Activated naive CD4-positive, alpha-beta T cell treated with anti-CD3 and anti-CD28 coated beads, Interleukin-2, amount 50 U/mL, for 24 hours (primary cell): ENCODE results near the gene PPP1R12B.
"Not testable (repeated sequence)": the region's sequence is repeated elsewhere in the genome, so short reads cannot be mapped to it uniquely, and the experiment has no call there.

ENCODE experiments used
- H3K27ac Mint-ChIP-seq: one replicate; pipeline ENCODE4 v1.8.0; 2021; ENCODE audit warnings: mild to moderate bottlenecking, mixed read lengths
- H3K27me3 Mint-ChIP-seq: one replicate; pipeline ENCODE4 v1.8.0; 2021; ENCODE audit warnings: mixed read lengths
- H3K36me3 Mint-ChIP-seq: one replicate; pipeline ENCODE4 v1.8.0; 2021; ENCODE audit warnings: mixed read lengths
- H3K4me1 Mint-ChIP-seq: one replicate; pipeline ENCODE4 v1.8.0; 2021; ENCODE audit warnings: mixed read lengths
- H3K4me3 Mint-ChIP-seq: one replicate; pipeline ENCODE4 v1.8.0; 2021; ENCODE audit warnings: mild to moderate bottlenecking, mixed read lengths
- H3K9me3 Mint-ChIP-seq: one replicate; pipeline ENCODE4 v1.8.0; 2021; ENCODE audit warnings: mixed read lengths

The PPP1R12B gene

GRCh38 chr1:202517146-202517545, 168.6 kb downstream of the PPP1R12B start:
- not testable (repeated sequence) for H3K9me3 Mint-ChIP-seq, H3K4me1 Mint-ChIP-seq, H3K27ac Mint-ChIP-seq, H3K4me3 Mint-ChIP-seq, H3K27me3 Mint-ChIP-seq
- peaks cover 21% of the 10 kb centered on the region for H3K36me3 Mint-ChIP-seq

- not testable (repeated sequence) for H3K27me3 Mint-ChIP-seq
- peaks cover 21% of the 10 kb centered on the region for H3K36me3 Mint-ChIP-seq
Measured at GRCh38 chr1:202518180-202518579, 169.7 kb downstream of the PPP1R12B start.

DNA sequence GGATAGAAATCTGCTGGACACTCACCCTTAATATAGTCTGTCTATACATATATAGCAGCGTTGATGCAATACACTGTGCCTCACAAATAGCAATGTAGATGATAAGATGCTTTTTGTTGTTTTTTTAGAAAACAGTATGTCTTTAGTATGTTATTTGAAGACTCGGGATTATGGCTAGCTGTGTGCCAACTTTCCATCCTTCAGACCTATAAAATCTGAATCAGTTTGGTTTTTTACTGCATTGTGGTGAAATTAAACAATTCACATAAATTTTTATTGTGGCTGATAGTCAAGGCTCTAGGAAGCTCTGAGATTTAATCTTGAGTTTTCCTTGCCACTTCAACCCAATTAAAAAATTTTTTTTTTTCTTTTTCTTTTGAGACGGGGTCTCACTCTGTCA, 170.4 kb downstream of the PPP1R12B start:
- H3K36me3 Mint-ChIP-seq = peaks cover 23% of the 10 kb centered on the region
- H3K27me3 Mint-ChIP-seq, H3K4me1 Mint-ChIP-seq, H3K27ac Mint-ChIP-seq, H3K4me3 Mint-ChIP-seq, H3K9me3 Mint-ChIP-seq: not testable (repeated sequence)

More at GRCh38 chr1:202518180-202518579, 169.7 kb downstream of the PPP1R12B start:
- H3K4me1 Mint-ChIP-seq, H3K27ac Mint-ChIP-seq, H3K4me3 Mint-ChIP-seq, H3K9me3 Mint-ChIP-seq: not testable (repeated sequence)

DNA sequence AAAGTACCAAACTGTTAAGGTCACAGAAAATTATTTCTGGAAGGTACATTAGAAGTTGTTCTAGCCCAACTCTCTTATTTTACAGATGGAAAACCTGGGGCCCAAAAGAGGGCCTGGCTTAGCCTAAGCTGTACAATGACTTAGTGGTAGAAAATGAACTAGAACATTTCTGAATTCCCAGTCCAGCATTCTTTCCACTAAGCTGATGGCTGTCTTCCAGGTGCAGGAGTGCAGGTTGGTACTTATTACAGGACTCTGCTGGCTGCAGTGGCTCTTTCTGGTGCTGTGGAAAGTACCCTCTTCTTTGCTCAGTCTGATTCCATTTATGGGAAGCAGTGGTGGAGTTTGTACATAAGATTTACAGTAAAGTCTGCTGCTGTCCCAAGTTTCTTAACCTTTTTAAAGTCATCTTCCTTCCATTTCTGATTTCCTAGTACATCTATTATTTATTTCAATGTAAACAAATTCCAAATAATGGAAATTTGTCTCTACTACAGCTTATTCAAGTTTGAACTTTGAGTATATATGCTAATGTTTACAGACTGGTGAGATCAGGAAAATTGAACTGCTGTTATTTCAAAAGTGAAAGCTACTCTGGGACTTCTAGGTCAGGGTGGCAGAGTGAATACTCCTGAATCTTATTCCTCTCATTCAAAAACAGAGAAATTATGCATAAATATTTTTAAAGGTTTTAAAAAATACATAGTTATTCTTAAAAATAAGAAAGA, 171.8 kb downstream of the PPP1R12B start:
- not testable (repeated sequence) for H3K9me3 Mint-ChIP-seq, H3K4me3 Mint-ChIP-seq, H3K4me1 Mint-ChIP-seq, H3K27ac Mint-ChIP-seq, H3K27me3 Mint-ChIP-seq
- H3K36me3 Mint-ChIP-seq = peaks cover 16% of the 10 kb centered on the region

- H3K4me1 Mint-ChIP-seq, H3K27me3 Mint-ChIP-seq, H3K27ac Mint-ChIP-seq, H3K9me3 Mint-ChIP-seq, H3K4me3 Mint-ChIP-seq: not testable (repeated sequence)
- peaks cover 14% of the 10 kb centered on the region for H3K36me3 Mint-ChIP-seq
Measured at GRCh38 chr1:202520857-202521216, 172.3 kb downstream of the PPP1R12B start.

GRCh38 chr1:202521484-202521883, 173.0 kb downstream of the PPP1R12B start:
- not testable (repeated sequence) for H3K9me3 Mint-ChIP-seq, H3K27ac Mint-ChIP-seq, H3K4me1 Mint-ChIP-seq, H3K27me3 Mint-ChIP-seq, H3K4me3 Mint-ChIP-seq
- H3K36me3 Mint-ChIP-seq = peaks cover 15% of the 10 kb centered on the region

DNA sequence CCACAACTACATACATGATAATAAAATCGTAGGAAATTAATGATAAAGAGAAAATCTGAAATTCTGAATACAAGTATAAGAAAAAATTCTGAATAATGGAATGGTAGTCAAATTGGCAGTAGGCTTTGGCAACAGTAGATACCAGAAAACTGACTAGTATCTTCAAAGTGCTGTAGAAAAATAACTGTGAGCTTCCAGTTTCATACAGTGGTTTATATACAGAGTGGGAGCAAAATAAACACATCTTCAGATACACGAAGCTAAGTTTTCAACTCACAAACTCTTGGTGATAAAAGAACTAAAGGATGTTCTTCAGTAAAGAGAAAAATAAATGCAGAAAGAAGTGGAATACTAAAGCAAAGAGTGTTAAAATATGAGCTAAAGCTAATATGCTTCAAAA, 173.4 kb downstream of the PPP1R12B start:
- no peaks in the 10 kb centered on the region for H3K9me3 Mint-ChIP-seq
- H3K27ac Mint-ChIP-seq = no peak overlapping the region
- H3K36me3 Mint-ChIP-seq = peaks cover 15% of the 10 kb centered on the region
- H3K27me3 Mint-ChIP-seq = no peaks in the 10 kb centered on the region
- no peak overlapping the region for H3K4me3 Mint-ChIP-seq
- H3K4me1 Mint-ChIP-seq = no peaks in the 10 kb centered on the region

DNA sequence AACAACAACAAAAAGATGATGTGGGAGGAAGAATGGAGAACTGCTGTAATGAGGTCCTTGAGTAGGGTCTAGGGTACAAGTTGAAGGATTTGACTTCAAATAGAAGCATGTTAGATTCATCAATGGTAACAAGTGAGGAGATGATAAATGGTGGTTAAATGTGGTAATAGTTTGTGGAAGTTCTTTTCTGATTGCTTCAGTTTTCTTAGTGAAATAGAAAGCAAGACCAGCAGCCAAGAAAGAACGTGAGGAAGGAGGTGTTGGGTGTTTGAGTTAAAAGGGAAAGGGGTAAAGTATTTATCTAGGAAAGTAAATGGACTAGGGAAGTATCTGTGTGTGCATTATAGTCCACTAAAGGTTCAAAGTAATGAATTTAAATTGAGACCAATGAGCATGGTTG, 177.6 kb downstream of the PPP1R12B start:
- not testable (repeated sequence) for H3K27ac Mint-ChIP-seq, H3K9me3 Mint-ChIP-seq, H3K4me1 Mint-ChIP-seq, H3K27me3 Mint-ChIP-seq, H3K4me3 Mint-ChIP-seq
- peaks cover 14% of the 10 kb centered on the region for H3K36me3 Mint-ChIP-seq

DNA sequence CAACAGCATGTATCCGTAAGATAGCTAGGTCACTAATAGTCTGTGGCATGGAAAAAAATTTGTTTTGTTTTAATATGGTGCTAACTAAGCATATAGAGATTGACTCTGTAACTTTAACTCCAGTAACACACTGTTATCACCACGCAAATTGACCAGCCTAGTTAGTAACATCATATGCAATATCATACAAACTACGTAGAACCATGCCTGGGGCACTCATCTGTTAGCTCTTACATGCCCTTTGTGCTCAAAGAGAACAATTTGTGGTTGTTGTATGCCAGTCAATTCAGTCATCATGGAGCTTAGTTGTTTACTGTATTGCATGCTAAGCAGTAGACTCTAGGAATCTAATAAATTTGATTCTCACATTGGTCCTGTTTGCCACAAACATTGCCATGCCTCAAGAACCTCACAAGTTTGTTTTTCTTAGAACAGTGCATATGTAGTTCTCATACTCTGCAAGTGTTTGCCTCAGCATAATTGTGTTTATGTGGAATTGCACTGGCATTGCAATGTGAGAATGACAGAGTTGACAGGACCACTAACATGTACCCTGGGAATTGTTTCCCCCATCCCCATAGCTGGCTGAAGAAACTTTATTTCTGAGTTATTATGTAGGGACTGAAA, 179.7 kb downstream of the PPP1R12B start:
- not testable (repeated sequence) for H3K27me3 Mint-ChIP-seq, H3K36me3 Mint-ChIP-seq, H3K9me3 Mint-ChIP-seq, H3K4me1 Mint-ChIP-seq, H3K4me3 Mint-ChIP-seq, H3K27ac Mint-ChIP-seq

GRCh38 chr1:202530686-202531085, 182.2 kb downstream of the PPP1R12B start:
- H3K4me3 Mint-ChIP-seq, H3K9me3 Mint-ChIP-seq, H3K27me3 Mint-ChIP-seq, H3K4me1 Mint-ChIP-seq, H3K36me3 Mint-ChIP-seq: not testable (repeated sequence)
- H3K27ac Mint-ChIP-seq = peak overlapping the region; percentile 7

- no peak overlapping the region for H3K4me3 Mint-ChIP-seq
- H3K27me3 Mint-ChIP-seq = no peaks in the 10 kb centered on the region
- H3K9me3 Mint-ChIP-seq = no peaks in the 10 kb centered on the region
- peaks cover 5% of the 10 kb centered on the region for H3K4me1 Mint-ChIP-seq
- peaks cover 5% of the 10 kb centered on the region for H3K36me3 Mint-ChIP-seq
- H3K27ac Mint-ChIP-seq = no peak overlapping the region
Measured at GRCh38 chr1:202531472-202531811, 182.9 kb downstream of the PPP1R12B start.

DNA sequence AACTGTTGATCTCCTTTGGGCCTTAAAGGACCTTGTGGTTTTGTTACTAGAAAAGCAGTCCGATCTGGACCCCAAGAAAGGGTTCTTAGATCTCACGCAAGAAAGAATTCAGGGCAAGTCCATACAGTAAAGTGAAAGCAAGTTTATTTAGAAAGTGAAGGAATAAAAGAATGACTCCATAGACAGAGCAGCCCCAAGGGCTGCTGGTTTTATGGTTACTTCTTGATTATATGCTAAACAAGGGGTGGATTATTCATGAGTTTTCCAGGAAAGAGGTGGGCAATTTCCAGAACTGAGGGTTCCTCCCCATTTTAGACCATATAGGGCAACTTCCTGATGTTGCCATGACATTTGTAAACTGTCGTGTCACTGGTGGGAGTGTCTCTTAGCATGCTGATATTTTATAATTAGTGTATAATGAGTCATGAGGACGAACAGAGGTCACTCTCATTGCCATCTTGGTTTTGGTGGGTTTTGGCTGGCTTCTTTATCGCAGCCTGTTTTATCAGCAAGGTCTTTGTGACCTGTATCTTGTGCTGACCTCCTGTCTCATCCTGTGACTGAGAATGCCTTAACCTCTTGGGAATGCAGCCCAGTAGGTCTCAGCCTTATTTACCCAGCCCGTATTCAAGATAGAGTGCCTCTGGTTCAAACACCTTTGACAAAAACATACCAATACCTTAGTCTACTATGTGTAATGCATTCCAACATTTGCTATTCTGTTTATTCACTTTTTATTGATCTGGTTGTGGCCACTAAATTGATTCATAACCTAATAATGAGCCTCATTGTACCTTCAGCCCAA, 183.5 kb downstream of the PPP1R12B start:
- H3K27ac Mint-ChIP-seq, H3K9me3 Mint-ChIP-seq, H3K4me3 Mint-ChIP-seq, H3K4me1 Mint-ChIP-seq, H3K27me3 Mint-ChIP-seq, H3K36me3 Mint-ChIP-seq: not testable (repeated sequence)

DNA sequence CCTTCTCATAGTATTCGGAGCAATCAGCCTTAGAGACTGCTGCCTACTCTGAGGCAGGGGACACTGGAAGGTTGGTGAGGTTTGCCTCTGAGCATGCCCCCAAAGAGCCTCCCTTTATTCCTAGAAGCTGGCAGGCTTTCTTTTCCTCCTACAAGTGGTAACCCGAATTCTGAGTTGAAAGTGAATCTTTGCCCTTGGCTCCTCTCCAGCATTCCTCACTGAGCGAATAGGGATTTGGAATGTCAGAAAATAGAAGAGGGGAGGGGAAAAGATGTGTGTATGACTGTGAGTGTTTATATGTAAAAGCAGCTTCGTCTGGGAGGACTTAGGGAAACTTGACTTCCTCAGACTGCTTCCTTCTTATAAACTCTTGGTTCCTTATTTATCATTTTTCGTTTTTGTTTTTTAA, 190.7 kb downstream of the PPP1R12B start:
- not testable (repeated sequence) for H3K27ac Mint-ChIP-seq, H3K36me3 Mint-ChIP-seq, H3K27me3 Mint-ChIP-seq, H3K4me1 Mint-ChIP-seq, H3K9me3 Mint-ChIP-seq, H3K4me3 Mint-ChIP-seq

GRCh38 chr1:202539583-202539982, 191.1 kb downstream of the PPP1R12B start:
- H3K36me3 Mint-ChIP-seq, H3K4me1 Mint-ChIP-seq, H3K9me3 Mint-ChIP-seq, H3K27ac Mint-ChIP-seq, H3K4me3 Mint-ChIP-seq, H3K27me3 Mint-ChIP-seq: not testable (repeated sequence)

GRCh38 chr1:202540014-202540413, 191.5 kb downstream of the PPP1R12B start:
- no peaks in the 10 kb centered on the region for H3K27me3 Mint-ChIP-seq
- H3K4me3 Mint-ChIP-seq = no peak overlapping the region
- H3K9me3 Mint-ChIP-seq = no peaks in the 10 kb centered on the region
- H3K27ac Mint-ChIP-seq = no peak overlapping the region
- H3K36me3 Mint-ChIP-seq = peaks cover 5% of the 10 kb centered on the region
- H3K4me1 Mint-ChIP-seq = no peaks in the 10 kb centered on the region

- Mint-ChIP-seq H3K4me3 (no peak overlapping the region), H3K9me3 (no peaks in the 10 kb centered on the region), H3K36me3 (peaks cover 5% of the 10 kb centered on the region), H3K27ac (no peak overlapping the region), H3K27me3 (no peaks in the 10 kb centered on the region), H3K4me1 (no peaks in the 10 kb centered on the region)
Measured at GRCh38 chr1:202540448-202540847, 191.9 kb downstream of the PPP1R12B start.
